ENCODE results near the gene CHIT1.

The CHIT1 gene

GRCh38 chr1:203228670-203229069, 803 bp downstream of the CHIT1 start:
- no peak for TF ChIP-seq EZH2 (IDR thresholded peaks at IDR 0.05)
- TF ChIP-seq FOXP2 (optimal IDR thresholded peaks at IDR 0.05; ENCODE audit: control extremely low read depth, extremely low read length, insufficient read depth): no peak
- TF ChIP-seq POLR2AphosphoS5 (IDR thresholded peaks at IDR 0.05; ENCODE audit: borderline replicate concordance, low read depth, low read length): no peak
- Histone ChIP-seq H3K27ac (no peak overlapping the region), H3K4me3 (no peak overlapping the region), H3K9me3 (ENCODE audit: low read depth, low read length) (no peaks in the 10 kb centered on the region), H3K9ac (ENCODE audit: insufficient read length) (no peak overlapping the region), H3K36me3 (ENCODE audit: insufficient read depth, low read length) (no peaks in the 10 kb centered on the region)
- DNase-seq (ENCODE audit: low read depth, low spot score): no peak

GRCh38 chr1:203227371-203228083, 1.9 kb downstream of the CHIT1 start:
- no peak overlapping the region for H3K27ac ChIP-seq
- no peak for DNase-seq (ENCODE audit: low read depth, low spot score)
- no peaks in the 10 kb centered on the region for H3K36me3 ChIP-seq (ENCODE audit: insufficient read depth, low read length)
- H3K9me3 ChIP-seq (ENCODE audit: low read depth, low read length): no peaks in the 10 kb centered on the region
- H3K4me3 ChIP-seq: no peak overlapping the region
- H3K9ac ChIP-seq (ENCODE audit: insufficient read length): no peak overlapping the region
- TF ChIP-seq EZH2 (IDR thresholded peaks at IDR 0.05) (no peak), FOXP2 (optimal IDR thresholded peaks at IDR 0.05; ENCODE audit: control extremely low read depth, extremely low read length, insufficient read depth) (no peak), POLR2AphosphoS5 (IDR thresholded peaks at IDR 0.05; ENCODE audit: borderline replicate concordance, low read depth, low read length) (no peak)

GRCh38 chr1:203225071-203225470, 4.4 kb downstream of the CHIT1 start:
- H3K27ac ChIP-seq: no peak overlapping the region
- H3K4me3 ChIP-seq: no peak overlapping the region
- H3K36me3 ChIP-seq (ENCODE audit: insufficient read depth, low read length): no peaks in the 10 kb centered on the region
- no peak overlapping the region for H3K9ac ChIP-seq (ENCODE audit: insufficient read length)
- TF ChIP-seq POLR2AphosphoS5 (IDR thresholded peaks at IDR 0.05; ENCODE audit: borderline replicate concordance, low read depth, low read length): no peak
- TF ChIP-seq EZH2 (IDR thresholded peaks at IDR 0.05): no peak
- TF ChIP-seq FOXP2 (optimal IDR thresholded peaks at IDR 0.05; ENCODE audit: control extremely low read depth, extremely low read length, insufficient read depth): no peak
- no peak for DNase-seq (ENCODE audit: low read depth, low spot score)
- no peaks in the 10 kb centered on the region for H3K9me3 ChIP-seq (ENCODE audit: low read depth, low read length)

GRCh38 chr1:203223012-203223775, 6.3 kb downstream of the CHIT1 start:
- no peak overlapping the region for H3K4me3 ChIP-seq
- H3K9me3 ChIP-seq (ENCODE audit: low read depth, low read length): no peaks in the 10 kb centered on the region
- H3K27ac ChIP-seq: no peak overlapping the region
- no peak for DNase-seq (ENCODE audit: low read depth, low spot score)
- TF ChIP-seq EZH2 (IDR thresholded peaks at IDR 0.05) (no peak), FOXP2 (optimal IDR thresholded peaks at IDR 0.05; ENCODE audit: control extremely low read depth, extremely low read length, insufficient read depth) (no peak), POLR2AphosphoS5 (IDR thresholded peaks at IDR 0.05; ENCODE audit: borderline replicate concordance, low read depth, low read length) (no peak)
- H3K9ac ChIP-seq (ENCODE audit: insufficient read length): no peak overlapping the region
- no peaks in the 10 kb centered on the region for H3K36me3 ChIP-seq (ENCODE audit: insufficient read depth, low read length)

GRCh38 chr1:203219934-203220333, 9.5 kb downstream of the CHIT1 start:
- TF ChIP-seq POLR2AphosphoS5 (IDR thresholded peaks at IDR 0.05; ENCODE audit: borderline replicate concordance, low read depth, low read length) (no peak), EZH2 (IDR thresholded peaks at IDR 0.05) (no peak), FOXP2 (optimal IDR thresholded peaks at IDR 0.05; ENCODE audit: control extremely low read depth, extremely low read length, insufficient read depth) (no peak)
- H3K9ac ChIP-seq (ENCODE audit: insufficient read length): no peak overlapping the region
- no peak overlapping the region for H3K27ac ChIP-seq
- H3K36me3 ChIP-seq (ENCODE audit: insufficient read depth, low read length): no peaks in the 10 kb centered on the region
- H3K9me3 ChIP-seq (ENCODE audit: low read depth, low read length): no peaks in the 10 kb centered on the region
- H3K4me3 ChIP-seq: no peak overlapping the region
- no peak for DNase-seq (ENCODE audit: low read depth, low spot score)

GRCh38 chr1:203219171-203219570, 10.3 kb downstream of the CHIT1 start:
- no peak for TF ChIP-seq FOXP2 (optimal IDR thresholded peaks at IDR 0.05; ENCODE audit: control extremely low read depth, extremely low read length, insufficient read depth)
- TF ChIP-seq POLR2AphosphoS5 (IDR thresholded peaks at IDR 0.05; ENCODE audit: borderline replicate concordance, low read depth, low read length): no peak
- no peak for TF ChIP-seq EZH2 (IDR thresholded peaks at IDR 0.05)
- DNase-seq (ENCODE audit: low read depth, low spot score): no peak
- Histone ChIP-seq H3K36me3 (ENCODE audit: insufficient read depth, low read length) (no peaks in the 10 kb centered on the region), H3K9me3 (ENCODE audit: low read depth, low read length) (no peaks in the 10 kb centered on the region), H3K27ac (no peak overlapping the region), H3K4me3 (no peak overlapping the region), H3K9ac (ENCODE audit: insufficient read length) (no peak overlapping the region)

GRCh38 chr1:203217668-203218067, 11.8 kb downstream of the CHIT1 start:
- Histone ChIP-seq H3K9ac (ENCODE audit: insufficient read length) (no peak overlapping the region), H3K4me3 (no peak overlapping the region), H3K36me3 (ENCODE audit: insufficient read depth, low read length) (no peaks in the 10 kb centered on the region), H3K27ac (no peak overlapping the region), H3K9me3 (ENCODE audit: low read depth, low read length) (no peaks in the 10 kb centered on the region)
- DNase-seq (ENCODE audit: low read depth, low spot score): no peak
- no peak for TF ChIP-seq EZH2 (IDR thresholded peaks at IDR 0.05)

- Histone ChIP-seq H3K4me3 (no peak overlapping the region), H3K27ac (no peak overlapping the region), H3K36me3 (ENCODE audit: insufficient read depth, low read length) (no peaks in the 10 kb centered on the region), H3K9ac (ENCODE audit: insufficient read length) (no peak overlapping the region), H3K9me3 (ENCODE audit: low read depth, low read length) (no peaks in the 10 kb centered on the region)
- TF ChIP-seq POLR2AphosphoS5 (IDR thresholded peaks at IDR 0.05; ENCODE audit: borderline replicate concordance, low read depth, low read length) (no peak), FOXP2 (optimal IDR thresholded peaks at IDR 0.05; ENCODE audit: control extremely low read depth, extremely low read length, insufficient read depth) (no peak), EZH2 (IDR thresholded peaks at IDR 0.05) (no peak)
- DNase-seq (ENCODE audit: low read depth, low spot score): no peak
Observed at GRCh38 chr1:203217139-203217655, 12.3 kb downstream of the CHIT1 start.
